HG03354 (cell line): ENCODE results near the gene PRKCH.

Source experiments
- ATAC-seq: cut with Tn5 transposase; IDR thresholded peaks from one replicate; pipeline ENCODE4 v1.9.1; 2021; ENCODE audit warnings: mild to moderate bottlenecking; ENCODE audit not compliant: unreplicated experiment, poor library complexity, severe bottlenecking

The PRKCH gene

DNA sequence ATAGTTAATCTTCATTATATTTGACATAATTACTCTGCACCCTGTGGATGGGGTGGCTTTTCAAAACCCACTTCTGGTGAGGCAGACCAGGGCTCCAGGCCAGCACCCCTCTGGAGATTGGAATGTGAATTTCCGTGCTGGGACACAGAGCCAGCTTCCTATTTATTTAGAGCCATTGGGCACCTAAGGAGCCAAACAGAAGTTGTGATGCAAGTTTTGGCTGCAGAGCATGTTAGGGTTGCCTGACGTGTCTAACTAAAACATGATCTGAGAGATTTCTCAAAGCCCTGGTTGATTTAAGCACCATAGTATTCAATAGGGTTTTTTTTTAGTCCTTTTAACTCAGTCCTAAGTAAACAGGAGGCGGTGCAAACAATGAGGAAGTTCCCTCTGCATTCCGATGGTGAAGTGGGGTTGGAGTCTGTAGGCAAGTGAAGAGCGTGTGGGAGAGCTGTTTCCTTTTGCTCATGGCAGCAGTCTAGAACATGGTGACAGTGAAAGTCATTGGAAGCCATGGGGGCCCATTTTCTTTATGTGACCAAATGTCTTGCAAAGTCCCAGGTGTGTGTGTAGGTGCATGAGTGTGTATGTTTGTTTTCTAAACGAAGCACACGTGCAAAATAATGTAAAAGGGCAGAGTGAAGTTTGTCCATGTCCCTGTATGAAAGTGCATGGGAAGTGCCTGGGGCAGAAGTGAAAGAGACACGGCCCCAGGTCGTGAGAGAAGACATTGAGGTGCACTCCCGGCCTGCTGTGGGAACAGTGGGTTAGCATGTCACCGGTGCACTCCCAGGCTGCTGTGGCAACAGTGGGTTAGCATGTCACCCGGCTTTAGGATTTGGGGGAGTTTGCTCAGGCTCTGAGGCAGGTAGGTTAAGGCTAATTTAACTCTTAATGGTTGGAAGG, 117.7 kb downstream of the PRKCH start:
- ATAC-seq: no peak

DNA sequence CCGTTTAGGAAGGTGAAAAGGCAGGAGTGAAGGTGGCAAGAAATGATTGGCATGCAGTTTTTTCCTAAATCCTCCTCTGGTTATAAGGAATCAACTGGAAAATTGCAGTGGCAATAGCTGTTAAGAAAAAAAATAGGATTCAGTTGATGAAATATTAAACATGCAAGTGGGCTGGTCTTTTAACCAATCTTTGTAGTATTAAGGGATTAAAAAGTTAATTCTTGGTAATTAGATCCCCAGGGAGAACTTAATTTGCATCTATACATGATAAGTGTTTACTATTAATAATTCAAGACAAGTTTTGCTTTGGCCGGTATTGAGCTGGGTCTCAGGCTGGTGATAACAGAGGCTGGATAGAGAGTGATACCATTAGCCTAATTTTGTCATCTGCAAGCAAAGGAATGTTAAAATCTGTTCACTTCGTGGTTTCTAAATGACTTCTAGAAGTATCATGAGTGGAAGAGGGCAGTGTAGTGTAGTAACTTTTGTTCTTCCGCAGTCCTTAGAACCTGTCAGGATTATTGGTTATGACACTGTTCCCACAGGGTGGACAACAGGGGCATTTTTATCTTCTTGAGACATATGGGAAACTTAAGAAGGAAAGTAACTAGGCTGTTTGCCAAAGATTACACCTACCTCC, 118.5 kb downstream of the PRKCH start:
- ATAC-seq: no peak

DNA sequence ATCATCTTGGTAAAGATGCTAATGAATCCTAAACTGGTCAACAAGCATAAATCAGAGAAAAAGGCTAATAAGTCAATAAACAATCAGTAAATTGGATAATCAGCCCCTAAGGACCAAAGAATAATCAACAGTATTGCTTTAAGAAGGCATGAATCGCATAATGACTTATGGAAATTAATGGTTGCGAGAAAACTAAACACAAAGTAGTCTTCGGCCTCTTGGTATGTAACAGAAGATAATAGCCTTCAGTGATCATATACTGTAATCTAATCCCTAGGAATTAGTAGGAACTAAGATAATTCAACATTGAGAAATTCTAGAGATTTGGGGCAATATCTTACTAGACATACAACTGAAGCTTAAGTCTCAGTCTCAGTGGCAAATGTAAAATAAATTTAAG, 122.1 kb downstream of the PRKCH start:
- ATAC-seq: no peak

DNA sequence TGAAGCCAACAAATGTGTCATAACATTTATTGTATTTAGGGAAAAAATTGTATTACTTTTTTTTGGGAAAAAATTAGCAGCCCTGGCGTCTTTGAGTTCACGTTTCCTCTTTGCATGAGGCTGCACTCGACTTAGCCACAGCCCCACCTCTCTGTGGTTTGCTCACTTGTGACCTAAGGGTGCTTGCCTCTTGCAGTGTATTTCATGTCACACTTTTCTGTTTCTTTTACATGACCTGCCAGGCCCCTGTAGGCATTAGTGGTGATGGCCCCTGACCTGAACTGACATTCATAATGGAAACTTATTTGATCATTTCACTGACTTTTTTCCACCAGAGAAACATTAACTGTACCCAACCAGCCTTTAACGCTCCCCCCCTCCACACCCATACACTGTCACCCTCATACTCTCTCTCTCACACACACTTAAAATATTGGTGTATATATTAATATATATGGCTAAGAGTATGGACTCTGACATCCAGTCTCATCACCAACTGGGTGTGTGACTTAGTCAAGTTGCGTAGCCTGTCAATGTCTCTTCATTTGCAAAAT, 122.9 kb downstream of the PRKCH start:
- ATAC-seq: peak; percentile 84

DNA sequence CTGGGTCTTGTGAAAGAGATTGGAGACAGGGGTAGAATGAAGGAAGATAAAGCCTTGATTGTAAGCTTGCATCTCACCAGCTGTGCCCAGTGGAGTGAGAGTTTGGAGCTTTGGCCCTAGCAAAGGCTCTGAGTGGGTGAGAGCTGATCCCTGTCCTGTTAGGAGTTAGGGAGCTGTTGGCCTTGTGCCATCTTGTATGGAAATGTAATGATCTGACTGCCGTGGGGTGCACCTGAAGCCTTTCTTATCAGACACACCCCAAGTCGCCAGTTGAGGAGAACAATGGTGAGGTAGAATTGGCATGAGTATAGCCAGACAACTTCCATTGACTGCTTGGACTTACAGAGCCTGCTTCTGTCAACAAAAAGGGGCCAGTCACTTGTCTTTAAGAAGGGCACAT, 130.1 kb downstream of the PRKCH start:
- no peak for ATAC-seq

DNA sequence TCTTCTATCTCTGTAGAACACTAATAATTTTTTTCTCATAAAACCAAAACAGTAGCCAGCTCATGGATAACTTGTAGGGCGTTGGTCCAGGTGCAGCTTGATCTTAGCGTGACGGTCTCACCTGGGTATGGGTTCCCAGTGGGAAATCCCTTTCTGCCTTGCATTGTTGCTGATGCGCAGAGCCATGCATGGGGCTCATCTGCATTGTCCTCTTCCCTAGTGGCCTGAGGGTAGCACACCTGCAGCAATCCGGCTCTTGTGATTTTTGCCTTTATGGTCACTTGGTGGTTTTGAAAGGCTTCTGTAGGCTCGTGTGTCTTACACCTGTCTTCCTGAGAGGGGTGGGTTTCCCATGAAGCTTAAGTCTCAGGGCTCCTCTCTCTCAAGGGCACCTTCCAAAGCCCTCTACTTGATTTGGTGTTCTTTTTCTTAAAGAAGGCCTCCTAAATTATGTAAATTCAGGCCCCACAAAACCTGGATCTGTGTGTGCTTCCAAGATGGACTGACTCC, 130.6 kb downstream of the PRKCH start:
- no peak for ATAC-seq

DNA sequence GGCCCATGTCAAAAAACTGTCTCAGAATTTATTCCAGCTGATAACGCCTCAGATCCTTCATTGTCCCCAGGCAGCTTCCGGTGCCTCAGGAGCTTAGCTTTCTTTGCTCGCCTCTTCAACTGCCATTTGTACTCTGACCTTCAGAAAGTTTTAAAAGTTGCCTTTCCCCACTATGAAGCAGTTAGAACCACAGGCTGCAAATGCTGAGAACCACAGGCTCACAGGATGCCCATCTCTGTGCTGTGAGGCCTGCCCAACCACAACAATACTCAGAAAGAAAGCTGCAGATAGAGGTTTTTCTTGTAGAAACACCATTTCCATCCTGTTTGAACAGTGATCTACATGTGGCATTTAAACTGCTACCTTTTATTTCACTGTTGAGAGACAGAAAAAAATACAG, 131.1 kb downstream of the PRKCH start:
- ATAC-seq: no peak

DNA sequence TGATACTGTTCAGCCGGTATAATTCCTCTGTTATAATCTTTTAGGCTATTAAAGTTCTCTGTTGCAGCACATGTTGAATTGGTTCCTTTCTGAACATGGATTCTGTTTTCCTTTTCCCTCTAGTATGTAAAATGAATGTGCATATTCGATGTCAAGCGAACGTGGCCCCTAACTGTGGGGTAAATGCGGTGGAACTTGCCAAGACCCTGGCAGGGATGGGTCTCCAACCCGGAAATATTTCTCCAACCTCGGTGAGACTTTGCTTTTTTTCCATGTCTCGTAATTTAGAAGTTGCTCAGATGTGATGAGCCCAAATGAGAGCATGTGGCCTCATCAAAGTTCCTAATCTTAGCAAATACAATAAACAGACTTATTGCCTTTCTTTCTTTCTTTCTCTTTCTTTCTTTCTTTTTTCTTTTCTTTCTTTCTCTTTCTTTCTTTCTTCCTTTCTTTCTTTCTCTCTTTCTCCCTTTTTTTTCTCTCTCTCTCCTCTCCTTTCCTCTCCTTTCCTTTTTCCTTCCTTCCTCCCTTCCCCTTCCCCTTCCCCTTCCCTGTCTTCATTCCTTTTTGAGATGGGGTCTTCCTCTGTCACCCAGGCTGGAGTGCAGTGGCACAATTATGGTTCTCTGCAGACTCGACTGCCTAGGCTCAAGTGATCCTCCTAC, 131.9 kb downstream of the PRKCH start:
- ATAC-seq: no peak

DNA sequence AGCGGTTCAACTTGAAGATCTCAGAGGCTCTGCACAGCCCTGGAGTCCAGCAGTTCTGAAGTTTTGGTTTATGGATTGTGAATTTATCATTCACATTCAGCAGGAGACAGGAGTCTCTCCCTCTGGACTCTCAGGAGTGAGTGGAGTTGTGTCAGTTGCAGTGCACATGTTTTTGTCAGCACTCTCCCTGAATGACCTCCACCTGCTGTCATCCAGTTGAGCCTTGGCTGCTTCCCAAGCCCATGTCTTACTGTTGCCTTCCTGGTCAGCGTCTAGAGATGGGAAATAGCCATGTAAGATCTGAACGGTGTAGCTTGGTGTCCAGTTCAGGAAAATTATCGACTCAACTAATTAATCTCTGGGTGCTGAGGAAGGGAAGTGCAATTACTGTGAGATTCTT, 133.2 kb downstream of the PRKCH start:
- no peak for ATAC-seq

DNA sequence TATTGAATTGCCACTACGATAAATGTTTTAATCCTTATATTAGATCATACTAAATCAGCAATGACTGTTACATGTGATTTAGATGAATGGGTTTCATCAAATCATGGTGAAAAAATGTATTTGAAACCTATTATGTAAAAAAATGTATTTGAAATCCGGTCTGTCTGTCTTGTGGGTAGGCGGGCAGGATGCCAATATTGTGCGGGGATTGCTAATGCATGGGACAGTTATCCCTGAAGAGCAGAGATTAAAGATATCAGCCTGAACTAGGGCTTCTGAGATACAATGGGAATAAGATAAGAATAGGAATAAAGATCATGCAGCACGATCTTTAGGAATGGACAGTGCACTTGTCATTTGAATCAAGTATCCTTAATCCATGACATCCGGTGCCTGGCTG, 134.0 kb downstream of the PRKCH start:
- ATAC-seq: no peak

DNA sequence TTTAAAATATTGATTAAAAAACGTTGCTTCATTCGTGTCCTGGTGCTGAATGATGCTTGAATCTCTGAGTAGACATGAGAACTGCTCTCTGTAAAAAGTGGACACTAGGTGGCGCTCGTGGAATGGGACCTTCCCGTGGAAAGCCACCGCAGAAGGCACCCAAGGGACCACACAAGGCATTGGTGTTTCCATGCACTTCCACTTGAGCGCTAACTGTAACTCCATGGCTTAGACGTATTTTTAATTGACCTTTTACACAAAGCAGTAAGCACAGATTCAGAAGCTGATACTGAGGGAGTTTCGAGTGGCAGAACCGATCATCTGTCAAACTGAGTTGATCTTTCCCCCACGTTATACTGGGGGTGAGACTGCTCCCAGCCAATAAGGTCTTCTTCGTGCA, 135.3 kb downstream of the PRKCH start:
- ATAC-seq: peak; percentile 87

DNA sequence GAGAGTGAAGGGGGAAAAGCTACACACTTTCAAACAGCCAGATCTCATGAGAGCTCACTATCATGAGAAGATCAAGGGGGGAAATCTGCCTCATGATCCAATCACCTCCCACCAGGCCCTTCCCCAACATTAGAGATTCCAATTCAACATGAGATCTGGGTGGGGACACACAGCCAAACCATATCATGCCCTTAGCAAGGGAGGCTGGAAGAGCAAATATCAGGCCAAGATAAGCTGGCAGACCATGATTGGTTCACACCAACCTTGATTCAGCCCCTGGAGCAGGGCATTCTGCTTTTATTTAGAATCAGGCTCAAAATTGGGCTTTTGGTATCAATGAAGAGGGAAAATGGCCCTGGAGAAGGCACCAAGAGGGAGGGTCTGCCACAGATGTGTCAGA, 137.4 kb downstream of the PRKCH start:
- ATAC-seq: no peak

DNA sequence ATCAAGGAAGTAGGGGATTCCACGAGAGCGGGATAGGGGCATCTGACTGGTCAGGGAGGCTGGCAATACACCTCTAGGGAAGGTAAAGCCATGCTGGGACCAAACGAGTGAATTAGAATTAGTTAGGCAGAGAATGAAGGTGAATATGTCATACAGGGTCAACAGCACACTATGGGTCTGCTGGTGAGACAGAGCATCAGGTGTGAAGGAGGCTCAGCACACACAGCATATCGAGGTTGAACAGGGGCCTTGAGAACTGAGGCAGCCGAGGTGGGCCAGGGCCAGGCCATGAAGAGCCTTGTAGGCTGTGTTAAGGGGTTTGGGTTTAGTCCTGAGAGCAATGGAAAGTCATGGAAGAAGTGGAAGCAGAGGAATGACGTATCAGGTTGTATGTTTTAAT, 137.8 kb downstream of the PRKCH start:
- no peak for ATAC-seq

DNA sequence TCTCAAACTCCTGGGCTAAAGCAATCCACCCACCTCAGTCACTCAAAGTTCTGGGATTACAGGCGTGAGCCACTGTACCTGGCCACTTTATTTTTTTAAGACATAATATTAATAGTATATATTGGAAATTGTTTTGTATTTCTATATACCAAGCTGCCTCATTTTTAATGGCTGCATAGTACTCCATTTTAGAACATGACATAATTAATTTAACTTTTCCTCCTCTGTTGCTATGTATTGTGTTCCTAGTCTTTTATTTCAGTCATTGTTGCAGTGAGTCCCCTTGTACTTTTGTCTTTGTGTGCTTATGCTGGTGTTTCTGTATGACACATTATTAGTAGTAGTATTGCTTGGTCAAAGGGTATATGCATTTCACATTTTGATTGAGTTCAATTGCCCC, 138.7 kb downstream of the PRKCH start:
- ATAC-seq: no peak

DNA sequence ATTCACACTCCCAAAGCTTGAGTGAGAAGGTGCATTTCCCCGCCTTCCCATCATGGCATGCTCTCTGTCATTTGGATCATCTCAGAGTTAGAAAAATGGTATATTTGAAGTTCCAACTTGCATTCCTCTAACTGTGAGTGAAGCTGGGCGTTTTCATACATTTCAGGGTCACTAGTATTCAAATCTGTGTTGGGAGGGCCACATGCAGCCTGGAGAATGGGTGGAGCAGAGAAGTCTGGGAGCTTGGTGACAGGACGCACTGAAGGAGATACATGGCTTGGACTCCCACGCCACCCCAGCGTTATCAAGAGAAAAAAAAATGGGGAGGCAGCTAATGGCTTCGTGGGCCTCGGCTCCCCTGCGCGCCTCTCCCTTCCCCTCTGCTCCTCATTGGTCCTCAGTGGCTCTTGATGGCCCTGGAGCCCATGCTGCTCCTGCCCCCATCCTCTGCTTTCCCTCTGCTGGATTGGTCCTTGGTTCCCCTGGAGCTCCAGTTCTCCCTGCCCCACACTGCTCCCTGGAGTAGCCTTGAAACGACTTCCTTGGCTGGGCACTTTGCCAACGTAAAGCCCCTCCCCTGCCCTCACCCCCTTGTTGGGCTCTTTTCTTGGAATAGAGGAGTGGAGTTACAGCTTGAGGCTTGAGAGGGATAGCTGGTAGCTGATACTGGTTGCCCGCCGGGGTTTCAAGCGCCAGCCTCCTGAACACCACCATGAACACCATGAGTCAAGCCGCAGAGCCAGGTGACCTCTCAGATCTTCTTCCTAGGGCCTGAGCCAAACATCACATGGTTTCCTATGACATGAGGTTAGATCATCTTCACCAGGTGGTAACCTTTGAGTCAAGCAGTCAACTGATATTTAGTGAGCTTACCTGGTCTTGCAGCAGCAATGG, 139.6 kb downstream of the PRKCH start:
- no peak for ATAC-seq

DNA sequence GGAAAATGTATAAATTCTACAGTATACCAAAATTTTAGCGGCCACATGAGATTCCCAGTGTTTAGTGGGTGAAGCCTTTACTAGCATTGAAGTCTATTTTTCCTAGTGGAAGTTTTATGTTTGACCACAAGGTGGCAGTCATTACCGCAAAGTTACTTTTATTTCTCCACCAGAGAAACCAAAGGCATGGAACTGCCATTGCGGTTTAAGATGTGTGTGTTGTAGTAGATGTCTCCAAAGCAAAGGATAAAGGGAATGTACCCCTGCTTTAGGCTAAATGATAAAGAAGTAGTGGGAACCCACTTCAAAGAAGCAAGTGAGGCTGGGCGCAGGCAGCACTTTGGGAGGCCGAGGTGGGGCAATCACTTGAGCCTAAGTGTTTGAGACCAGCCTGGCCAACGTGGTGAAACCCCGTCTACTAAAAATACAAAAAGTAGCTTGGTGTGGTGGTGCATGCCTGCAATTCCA, 140.5 kb downstream of the PRKCH start:
- peak; percentile 67 for ATAC-seq

DNA sequence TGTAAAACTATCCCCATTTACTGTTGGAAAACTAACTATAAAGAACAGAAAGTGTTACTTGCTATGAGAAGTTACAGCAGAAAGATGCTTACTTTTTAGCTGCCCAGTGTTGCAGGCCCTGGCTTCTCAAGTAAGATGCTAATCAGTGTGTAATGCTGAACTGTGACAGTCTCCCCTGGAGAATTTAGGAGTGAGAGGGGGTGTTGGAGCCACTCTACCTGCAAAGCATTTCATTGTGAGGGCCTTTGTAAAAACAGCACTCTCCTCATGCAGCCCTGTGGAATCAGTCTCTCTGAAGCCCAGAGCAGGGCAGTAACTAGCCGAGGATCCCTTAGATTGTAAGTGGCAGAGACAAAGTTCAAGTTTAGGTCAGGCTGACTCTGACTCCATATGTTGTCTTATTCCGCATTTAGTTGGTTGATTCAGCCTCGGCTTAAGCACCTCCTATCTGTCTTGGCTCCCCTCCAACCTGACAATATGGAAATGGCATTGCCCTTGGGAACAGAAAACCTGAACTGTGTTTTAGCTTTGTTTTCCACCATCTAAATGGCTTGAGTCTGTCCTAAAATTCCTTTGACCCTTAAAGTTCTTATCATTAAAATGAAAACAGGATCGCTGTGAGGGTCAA, 141.3 kb downstream of the PRKCH start:
- no peak for ATAC-seq

DNA sequence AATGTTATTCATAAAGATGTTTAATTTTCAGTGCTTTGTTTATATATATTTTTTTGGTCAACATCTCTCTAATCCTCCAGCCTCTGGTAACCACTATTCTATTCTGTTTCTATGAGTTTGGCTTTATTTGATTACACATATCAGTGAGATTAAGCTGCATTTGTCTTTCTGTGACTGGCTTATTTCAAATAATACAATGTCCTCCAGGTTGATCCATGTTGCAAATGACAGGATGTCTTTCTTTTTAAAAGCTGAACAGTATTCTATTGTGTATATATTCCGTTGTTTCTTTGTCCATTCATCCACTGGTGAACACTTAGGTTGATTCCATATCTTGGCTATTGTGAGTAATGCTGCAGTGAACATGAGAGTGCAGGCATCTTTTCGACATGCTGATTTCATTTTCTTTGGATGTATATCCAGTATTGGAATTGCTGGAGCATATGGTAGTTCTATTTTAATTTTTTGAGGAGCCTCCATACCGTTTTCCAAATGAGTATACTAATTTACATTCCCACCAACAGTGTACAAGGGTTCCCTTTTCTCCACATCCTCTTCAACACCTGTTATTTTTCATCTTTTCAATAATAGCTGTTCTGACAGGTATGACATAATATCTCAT, 142.4 kb downstream of the PRKCH start:
- no peak for ATAC-seq
